GM04504 (cell line): ENCODE results near the gene UBE2E2.

Experiments used
- DNase-seq: peaks from one replicate; pipeline ENCODE4 v3.0.0-alpha.2; 2012; ENCODE audit warnings: low read depth

The UBE2E2 gene

GRCh38 chr3:23537101-23537551 lies 334.0 kb downstream of the UBE2E2 start:
- no peak for DNase-seq

- no peak for DNase-seq
These were observed 336.1 kb downstream of the UBE2E2 start for GRCh38 chr3:23539185-23539584.

- DNase-seq: no peak
These were observed 337.5 kb downstream of the UBE2E2 start for GRCh38 chr3:23540600-23540999.

- no peak for DNase-seq
These were observed 339.0 kb downstream of the UBE2E2 start for GRCh38 chr3:23542079-23542478.

GRCh38 chr3:23546181-23546580 lies 343.1 kb downstream of the UBE2E2 start:
- no peak for DNase-seq

GRCh38 chr3:23547905-23548650 lies 345.0 kb downstream of the UBE2E2 start:
- no peak for DNase-seq

- DNase-seq: no peak
These were observed 345.6 kb downstream of the UBE2E2 start for GRCh38 chr3:23548706-23549105.

GRCh38 chr3:23549148-23549910 lies 346.2 kb downstream of the UBE2E2 start:
- DNase-seq: no peak

- no peak for DNase-seq
These were observed 347.3 kb downstream of the UBE2E2 start for GRCh38 chr3:23550402-23550801.

GRCh38 chr3:23552506-23552905 lies 349.4 kb downstream of the UBE2E2 start:
- no peak for DNase-seq

GRCh38 chr3:23553353-23553752 lies 350.2 kb downstream of the UBE2E2 start:
- DNase-seq: no peak

GRCh38 chr3:23565041-23565775 lies 362.1 kb downstream of the UBE2E2 start:
- DNase-seq: no peak

- no peak for DNase-seq
These were observed 363.4 kb downstream of the UBE2E2 start for GRCh38 chr3:23566499-23566898.

GRCh38 chr3:23567917-23568316 lies 364.8 kb downstream of the UBE2E2 start:
- peak; percentile 88 for DNase-seq

GRCh38 chr3:23573827-23574226 lies 370.7 kb downstream of the UBE2E2 start:
- no peak for DNase-seq

GRCh38 chr3:23574822-23575315 lies 371.7 kb downstream of the UBE2E2 start:
- DNase-seq: no peak

GRCh38 chr3:23575697-23576096 lies 372.6 kb downstream of the UBE2E2 start:
- DNase-seq: no peak

GRCh38 chr3:23576379-23576959 lies 373.3 kb downstream of the UBE2E2 start:
- DNase-seq: no peak

GRCh38 chr3:23580096-23580713 lies 377.1 kb downstream of the UBE2E2 start:
- DNase-seq: peak; percentile 52

- DNase-seq: no peak
These were observed 381.0 kb downstream of the UBE2E2 start for GRCh38 chr3:23583980-23584740.

GRCh38 chr3:23587513-23587912 lies 384.4 kb downstream of the UBE2E2 start:
- no peak for DNase-seq
